ENCODE data around the gene LRRC26. TPM values are rescaled to one million over a fixed set of nuclear protein-coding genes. Genes with fewer than 3 reads are reported as not detected.

The LRRC26 gene
- not detected for polyA plus RNA-seq (2012; ENCODE audit: missing spikeins)

GRCh38 chr9:137169896-137170358, at the start of gene LRRC26:
Gene LRRC26, minus strand, starts transcription at chr9:137170051. Its CDS starts 108 bp downstream, at chr9:137169943.
- DNase-seq (ENCODE audit: insufficient read length) (no peak), FAIRE-seq (no peak)
- no peak for TF ChIP-seq POLR2AphosphoS5 (IDR thresholded peaks at IDR 0.05; ENCODE audit: low read depth, low read length)
- no peak for TF ChIP-seq TAF1 (IDR thresholded peaks at IDR 0.05; ENCODE audit: borderline replicate concordance, low read depth, low read length)
- no peak for TF ChIP-seq POLR2A (IDR thresholded peaks at IDR 0.05; ENCODE audit: low read depth, low read length)

GRCh38 chr9:137218754-137219271, 49.0 kb upstream of the LRRC26 start:
- DNase-seq (ENCODE audit: insufficient read length), result no peak
- TF ChIP-seq POLR2A (IDR thresholded peaks at IDR 0.05; ENCODE audit: low read depth, low read length), result no peak
- TF ChIP-seq POLR2AphosphoS5 (IDR thresholded peaks at IDR 0.05; ENCODE audit: low read depth, low read length), result no peak
- TF ChIP-seq TAF1 (IDR thresholded peaks at IDR 0.05; ENCODE audit: borderline replicate concordance, low read depth, low read length), result no peak
- no peak for FAIRE-seq

- no peak for TF ChIP-seq POLR2AphosphoS5 (IDR thresholded peaks at IDR 0.05; ENCODE audit: low read depth, low read length)
- TF ChIP-seq TAF1 (IDR thresholded peaks at IDR 0.05; ENCODE audit: borderline replicate concordance, low read depth, low read length), result no peak
- TF ChIP-seq POLR2A (IDR thresholded peaks at IDR 0.05; ENCODE audit: low read depth, low read length), result no peak
- no peak for FAIRE-seq
- no peak for DNase-seq (ENCODE audit: insufficient read length)
Measured at GRCh38 chr9:137218212-137218753, 48.4 kb upstream of the LRRC26 start.

GRCh38 chr9:137217276-137218211, 47.7 kb upstream of the LRRC26 start:
- no peak for FAIRE-seq
- DNase-seq (ENCODE audit: insufficient read length), result no peak
- TF ChIP-seq POLR2A (IDR thresholded peaks at IDR 0.05; ENCODE audit: low read depth, low read length) (no peak), TAF1 (IDR thresholded peaks at IDR 0.05; ENCODE audit: borderline replicate concordance, low read depth, low read length) (no peak), POLR2AphosphoS5 (IDR thresholded peaks at IDR 0.05; ENCODE audit: low read depth, low read length) (no peak)

- no peak for TF ChIP-seq POLR2A (IDR thresholded peaks at IDR 0.05; ENCODE audit: low read depth, low read length)
- TF ChIP-seq TAF1 (IDR thresholded peaks at IDR 0.05; ENCODE audit: borderline replicate concordance, low read depth, low read length), result no peak
- no peak for TF ChIP-seq POLR2AphosphoS5 (IDR thresholded peaks at IDR 0.05; ENCODE audit: low read depth, low read length)
Measured at GRCh38 chr9:137216188-137216965, 46.5 kb upstream of the LRRC26 start.

GRCh38 chr9:137215196-137215986, 45.5 kb upstream of the LRRC26 start:
- TF ChIP-seq POLR2AphosphoS5 (IDR thresholded peaks at IDR 0.05; ENCODE audit: low read depth, low read length) (no peak), POLR2A (IDR thresholded peaks at IDR 0.05; ENCODE audit: low read depth, low read length) (no peak), TAF1 (IDR thresholded peaks at IDR 0.05; ENCODE audit: borderline replicate concordance, low read depth, low read length) (no peak)
- DNase-seq (ENCODE audit: insufficient read length), result no peak
- no peak for FAIRE-seq

More at GRCh38 chr9:137216188-137216965, 46.5 kb upstream of the LRRC26 start:
- FAIRE-seq (no peak), DNase-seq (ENCODE audit: insufficient read length) (no peak)

- TF ChIP-seq POLR2AphosphoS5 (IDR thresholded peaks at IDR 0.05; ENCODE audit: low read depth, low read length) (no peak), POLR2A (IDR thresholded peaks at IDR 0.05; ENCODE audit: low read depth, low read length) (no peak)
- DNase-seq (ENCODE audit: insufficient read length) (no peak), FAIRE-seq (no peak)
Measured at GRCh38 chr9:137214620-137215019, 44.8 kb upstream of the LRRC26 start.

- DNase-seq (ENCODE audit: insufficient read length), result no peak
- no peak for FAIRE-seq
- TF ChIP-seq POLR2AphosphoS5 (IDR thresholded peaks at IDR 0.05; ENCODE audit: low read depth, low read length) (no peak), TAF1 (IDR thresholded peaks at IDR 0.05; ENCODE audit: borderline replicate concordance, low read depth, low read length) (no peak)
Measured at GRCh38 chr9:137213160-137214060, 43.6 kb upstream of the LRRC26 start.

GRCh38 chr9:137212520-137212919, 42.7 kb upstream of the LRRC26 start:
- FAIRE-seq (no peak), DNase-seq (ENCODE audit: insufficient read length) (no peak)
- no peak for TF ChIP-seq POLR2A (IDR thresholded peaks at IDR 0.05; ENCODE audit: low read depth, low read length)
- no peak for TF ChIP-seq TAF1 (IDR thresholded peaks at IDR 0.05; ENCODE audit: borderline replicate concordance, low read depth, low read length)

GRCh38 chr9:137211532-137211931, 41.7 kb upstream of the LRRC26 start:
- peak; percentile 17 for FAIRE-seq
- no peak for DNase-seq (ENCODE audit: insufficient read length)
- TF ChIP-seq POLR2A (IDR thresholded peaks at IDR 0.05; ENCODE audit: low read depth, low read length) (peak; percentile 15; the same call in 1 of the 2 replicates), TAF1 (IDR thresholded peaks at IDR 0.05; ENCODE audit: borderline replicate concordance, low read depth, low read length) (no peak)
